ENCODE results near the gene PTPRK. TPM values are rescaled to one million over a fixed set of nuclear protein-coding genes. Genes with fewer than 3 reads are reported as not detected.

Gene PTPRK
- total RNA-seq, 1 donor from 2014 or later, result 18.4 TPM

DNA sequence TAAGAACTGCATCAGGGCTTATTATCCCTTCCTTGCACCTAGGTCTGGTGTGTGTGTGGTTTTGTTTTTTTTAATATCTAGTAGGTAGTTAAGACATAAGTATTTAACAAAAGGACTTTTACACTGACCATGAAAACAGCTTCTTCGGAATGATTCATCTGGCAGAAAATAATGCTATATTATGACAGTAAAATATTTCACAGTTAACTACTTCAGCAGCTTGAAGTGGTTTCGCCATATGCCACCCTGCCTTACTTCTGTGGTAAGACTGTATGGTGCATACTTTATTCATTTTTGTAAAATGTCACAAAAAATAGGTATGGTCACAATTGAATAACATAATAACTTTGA, 858 bp upstream of the PTPRK start:
- intact Hi-C loops (cut with micrococcal nuclease), result no loop called here

DNA sequence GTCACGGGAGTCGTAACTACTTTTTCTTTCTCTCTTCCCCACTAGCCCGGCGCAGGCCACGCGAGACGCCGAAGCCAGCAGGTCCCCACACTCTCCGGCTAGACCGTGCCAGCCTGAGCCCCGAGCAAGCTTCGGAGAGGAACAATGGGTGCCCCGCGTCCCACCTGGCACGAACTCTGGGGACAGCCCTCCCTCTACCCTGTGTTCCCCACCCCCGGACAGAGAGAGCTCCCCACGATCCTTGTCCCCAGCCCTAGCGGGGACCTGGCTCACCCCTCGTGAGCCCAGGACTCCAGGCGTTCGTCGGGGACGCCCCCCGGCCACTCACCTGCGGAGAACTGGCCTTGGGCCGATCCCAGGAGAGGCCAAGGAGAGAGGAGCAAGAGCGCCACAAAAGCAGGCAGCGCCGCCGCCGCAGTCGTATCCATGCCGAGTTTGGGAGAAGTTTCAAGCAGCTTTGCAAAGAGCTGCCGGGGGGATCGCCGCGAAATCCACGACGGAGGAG, 416 bp downstream of the PTPRK start:
- H3K36me3 ChIP-seq, result no peaks in the 10 kb centered on the region
- DNase-seq, result peak; percentile 37
- H3K4me3 ChIP-seq, result peak overlapping the region; percentile 95
- TF ChIP-seq, protein P1, sequence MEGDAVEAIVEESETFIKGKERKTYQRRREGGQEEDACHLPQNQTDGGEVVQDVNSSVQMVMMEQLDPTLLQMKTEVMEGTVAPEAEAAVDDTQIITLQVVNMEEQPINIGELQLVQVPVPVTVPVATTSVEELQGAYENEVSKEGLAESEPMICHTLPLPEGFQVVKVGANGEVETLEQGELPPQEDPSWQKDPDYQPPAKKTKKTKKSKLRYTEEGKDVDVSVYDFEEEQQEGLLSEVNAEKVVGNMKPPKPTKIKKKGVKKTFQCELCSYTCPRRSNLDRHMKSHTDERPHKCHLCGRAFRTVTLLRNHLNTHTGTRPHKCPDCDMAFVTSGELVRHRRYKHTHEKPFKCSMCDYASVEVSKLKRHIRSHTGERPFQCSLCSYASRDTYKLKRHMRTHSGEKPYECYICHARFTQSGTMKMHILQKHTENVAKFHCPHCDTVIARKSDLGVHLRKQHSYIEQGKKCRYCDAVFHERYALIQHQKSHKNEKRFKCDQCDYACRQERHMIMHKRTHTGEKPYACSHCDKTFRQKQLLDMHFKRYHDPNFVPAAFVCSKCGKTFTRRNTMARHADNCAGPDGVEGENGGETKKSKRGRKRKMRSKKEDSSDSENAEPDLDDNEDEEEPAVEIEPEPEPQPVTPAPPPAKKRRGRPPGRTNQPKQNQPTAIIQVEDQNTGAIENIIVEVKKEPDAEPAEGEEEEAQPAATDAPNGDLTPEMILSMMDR (IDR thresholded peaks at IDR 0.05; ENCODE audit: borderline replicate concordance), result no peak
- H3K9me3 ChIP-seq (replicated peaks), result no peaks in the 10 kb centered on the region
- H3K4me1 ChIP-seq, result peaks cover 69% of the 10 kb centered on the region
- peak overlapping the region; percentile 97 for H3K27ac ChIP-seq (replicated peaks)
- H3K27me3 ChIP-seq (ENCODE audit: low read depth), result no peaks in the 10 kb centered on the region
- intact Hi-C loops (cut with micrococcal nuclease), result no loop called here

More for the DNA sequence above, 858 bp upstream of the PTPRK start:
- no peaks in the 10 kb centered on the region for H3K36me3 ChIP-seq
- H3K27ac ChIP-seq (replicated peaks), result peak overlapping the region; percentile 97
- peaks cover 56% of the 10 kb centered on the region for H3K4me1 ChIP-seq
- no peaks in the 10 kb centered on the region for H3K27me3 ChIP-seq (ENCODE audit: low read depth)
- H3K9me3 ChIP-seq (replicated peaks), result no peaks in the 10 kb centered on the region
- TF ChIP-seq, protein P1 (IDR thresholded peaks at IDR 0.05; ENCODE audit: borderline replicate concordance), result no peak
- peak overlapping the region; percentile 95 for H3K4me3 ChIP-seq
- no peak for DNase-seq

DNA sequence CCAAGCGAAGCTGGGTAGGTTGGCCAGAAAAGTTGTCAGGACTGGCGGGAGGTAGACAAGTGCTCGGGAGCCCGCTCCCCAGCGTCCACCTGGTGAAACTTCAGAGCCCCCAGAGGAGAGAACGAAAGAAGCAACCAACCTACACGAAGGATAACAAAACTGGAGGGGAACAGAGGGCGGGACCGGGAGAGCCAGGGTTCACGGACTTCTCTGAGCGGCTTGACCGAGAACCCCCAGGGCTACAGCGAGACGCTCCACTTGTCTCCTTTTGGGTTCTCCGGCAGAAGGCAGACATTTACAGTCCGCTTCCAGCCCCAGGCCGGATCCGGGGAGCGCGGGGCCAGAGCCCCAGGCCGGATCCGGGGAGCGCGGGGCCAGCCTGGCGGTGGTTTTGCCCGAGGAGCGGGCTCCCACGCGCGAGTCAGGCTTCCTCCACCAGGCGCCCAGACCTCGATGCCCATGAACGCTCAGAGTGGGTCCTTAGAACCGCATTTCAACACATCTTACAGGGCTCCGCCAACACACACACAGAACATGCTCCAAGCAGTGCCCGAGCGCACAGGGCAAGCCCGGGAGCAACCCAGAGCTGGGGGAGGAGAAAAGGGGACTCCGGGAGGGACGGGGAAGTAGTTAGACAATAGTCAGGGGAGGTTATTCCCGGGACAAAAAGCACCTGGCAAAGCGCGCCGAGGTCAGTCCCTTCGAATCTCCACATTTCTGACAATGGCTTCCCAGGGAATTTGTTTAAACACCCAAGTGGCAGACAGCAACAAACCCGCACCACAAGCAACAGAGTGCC, 1.1 kb downstream of the PTPRK start:
- DNase-seq, result peak; percentile 35
- Histone ChIP-seq H3K4me1 (peaks cover 75% of the 10 kb centered on the region), H3K9me3 (replicated peaks) (no peaks in the 10 kb centered on the region), H3K36me3 (no peaks in the 10 kb centered on the region), H3K27me3 (ENCODE audit: low read depth) (no peaks in the 10 kb centered on the region), H3K27ac (replicated peaks) (peak overlapping the region; percentile 97), H3K4me3 (peak overlapping the region; percentile 95)
- intact Hi-C loops (cut with micrococcal nuclease), result no loop called here
- TF ChIP-seq, protein P1 (IDR thresholded peaks at IDR 0.05; ENCODE audit: borderline replicate concordance), result peak; percentile 36

DNA sequence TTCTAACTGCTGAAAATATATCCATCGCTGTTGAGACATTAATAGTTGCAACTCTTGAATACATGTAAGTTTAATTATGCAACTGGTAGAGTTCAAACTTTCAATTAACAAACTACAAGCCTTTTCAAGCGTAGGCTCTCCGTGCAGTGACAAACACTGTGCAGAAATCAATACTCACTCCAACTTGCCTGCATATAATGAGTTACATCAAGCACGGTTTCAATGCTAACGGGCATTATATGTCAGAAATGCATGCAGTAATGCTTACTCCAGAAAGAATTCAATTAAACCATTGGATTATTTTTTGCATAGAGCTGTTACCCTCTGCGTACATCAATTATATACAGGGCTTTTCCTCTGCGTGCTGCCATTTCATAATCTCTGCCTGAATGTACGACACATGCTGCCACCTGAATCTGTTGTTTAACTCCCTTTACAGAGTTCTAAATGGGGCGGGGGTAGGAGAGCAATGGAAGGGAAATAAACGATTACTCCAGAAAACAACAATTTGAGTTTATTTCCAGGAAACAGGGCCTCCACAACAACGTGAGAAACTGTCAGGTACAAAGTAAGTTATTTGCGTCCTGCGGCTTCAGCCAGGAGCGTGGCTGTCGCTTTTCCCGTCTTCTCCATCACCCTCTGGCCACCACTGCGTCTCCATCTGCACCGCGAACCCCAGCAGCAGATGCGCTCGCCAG, 1.8 kb downstream of the PTPRK start:
- H3K27me3 ChIP-seq (ENCODE audit: low read depth), result no peaks in the 10 kb centered on the region
- no peak for DNase-seq
- H3K27ac ChIP-seq (replicated peaks), result peak overlapping the region; percentile 97
- peaks cover 83% of the 10 kb centered on the region for H3K4me1 ChIP-seq
- intact Hi-C loops (cut with micrococcal nuclease), result no loop called here
- no peaks in the 10 kb centered on the region for H3K9me3 ChIP-seq (replicated peaks)
- peak overlapping the region; percentile 95 for H3K4me3 ChIP-seq
- TF ChIP-seq, protein P1 (IDR thresholded peaks at IDR 0.05; ENCODE audit: borderline replicate concordance), result no peak
- no peaks in the 10 kb centered on the region for H3K36me3 ChIP-seq

DNA sequence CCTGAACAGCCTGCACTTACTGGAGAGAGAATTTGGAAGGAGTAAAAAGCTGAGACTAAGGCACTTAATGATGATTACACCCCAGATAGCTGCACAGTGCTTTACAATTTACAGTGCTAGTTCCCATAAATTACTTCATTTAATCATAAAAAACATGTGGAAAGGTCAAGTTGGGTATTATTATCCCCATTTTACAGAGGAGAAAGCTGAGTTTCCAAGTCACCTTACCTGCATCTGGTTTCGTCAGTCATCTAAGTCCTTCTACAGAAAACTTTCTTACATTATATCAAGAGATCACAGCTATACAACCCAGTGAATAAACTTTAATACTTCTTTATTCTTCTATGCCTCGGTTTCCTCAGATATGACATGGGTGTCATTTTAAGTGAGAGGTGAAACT, 3.3 kb downstream of the PTPRK start:
- intact Hi-C loops (cut with micrococcal nuclease), result no loop called here
- TF ChIP-seq, protein P1 (IDR thresholded peaks at IDR 0.05; ENCODE audit: borderline replicate concordance), result no peak

More for the DNA sequence above, 3.3 kb downstream of the PTPRK start:
- Histone ChIP-seq H3K4me3 (peak overlapping the region; percentile 95), H3K27me3 (ENCODE audit: low read depth) (no peaks in the 10 kb centered on the region), H3K4me1 (peaks cover 97% of the 10 kb centered on the region), H3K36me3 (no peaks in the 10 kb centered on the region), H3K9me3 (replicated peaks) (no peaks in the 10 kb centered on the region), H3K27ac (replicated peaks) (peak overlapping the region; percentile 97)
- DNase-seq, result no peak

All from left ventricle myocardium inferior (tissue), 1 donor.